GM23338 (cell line): ENCODE results near the gene VRK3. TPM values are rescaled to one million over a fixed set of nuclear protein-coding genes. Genes with fewer than 3 reads are reported as not detected.

Experiments
- ATAC-seq: fragments of 200-7000 bp; cut with Tn5 transposase; 3 replicates; pipeline ENCODE4 v1.9.1; 2020
- DNase-seq: peaks from one replicate; pipeline ENCODE4 v3.0.0-alpha.2; 2015; ENCODE audit warnings: low spot score
- H2AFZ ChIP-seq: fragments of 200-600 bp; sonication (generic); 2 replicates; pipeline ENCODE4 v1.8.0; 2016; ENCODE audit warnings: antibody characterized with exemption, mild to moderate bottlenecking, moderate library complexity
- H3F3A ChIP-seq: fragments of 200-600 bp; sonication (generic); replicated peaks from 2 replicates; pipeline ENCODE4 v1.8.0; 2017; ENCODE audit warnings: antibody characterized with exemption, mixed run types, low read depth
- H3K27ac ChIP-seq: fragments of 200-600 bp; sonication (generic); 2 replicates; pipeline ENCODE4 v1.6.1; 2016; ENCODE audit warnings: low read depth
- H3K27me3 ChIP-seq: fragments of 200-600 bp; sonication (generic); 2 replicates; pipeline ENCODE4 v1.8.0; 2016; ENCODE audit warnings: mild to moderate bottlenecking, mixed run types, moderate library complexity; ENCODE audit not compliant: insufficient read depth
- H3K36me3 ChIP-seq: fragments of 200-600 bp; sonication (generic); 2 replicates; pipeline ENCODE4 v1.8.0; 2016; ENCODE audit warnings: mild to moderate bottlenecking; ENCODE audit not compliant: insufficient read depth
- H3K4me1 ChIP-seq: fragments of 200-600 bp; sonication (generic); 2 replicates; pipeline ENCODE4 v1.8.0; 2016; ENCODE audit warnings: mild to moderate bottlenecking, moderate library complexity; ENCODE audit not compliant: insufficient read depth
- H3K4me2 ChIP-seq: fragments of 200-600 bp; sonication (generic); 2 replicates; pipeline ENCODE4 v1.7.1; 2017; ENCODE audit warnings: mixed run types
- H3K4me3 ChIP-seq: fragments of 200-600 bp; sonication (generic); 2 replicates; pipeline ENCODE4 v1.6.1; 2016; ENCODE audit warnings: mixed run types
- H3K79me2 ChIP-seq: fragments of 200-600 bp; sonication (generic); replicated peaks from 2 replicates; pipeline ENCODE4 v1.8.0; 2017; ENCODE audit warnings: mild to moderate bottlenecking; ENCODE audit not compliant: insufficient read depth
- H3K9me2 ChIP-seq: fragments of 200-600 bp; sonication (generic); 2 replicates; pipeline ENCODE4 v1.8.0; 2017; ENCODE audit not compliant: insufficient read depth
- H4K20me1 ChIP-seq: fragments of 200-600 bp; sonication (generic); replicated peaks from 2 replicates; pipeline ENCODE4 v1.8.0; 2017; ENCODE audit warnings: mild to moderate bottlenecking; ENCODE audit not compliant: insufficient read depth
- H3K27ac Mint-ChIP-seq: 2 replicates; pipeline ENCODE4 v1.8.0; 2020; ENCODE audit warnings: inconsistent platforms, mild to moderate bottlenecking, moderate library complexity, mixed read lengths
- H3K27me3 Mint-ChIP-seq: 3 replicates; pipeline ENCODE4 v1.8.0; 2022; ENCODE audit warnings: low read depth, mild to moderate bottlenecking, moderate library complexity, mixed read lengths, inconsistent platforms; ENCODE audit not compliant: insufficient read depth, poor library complexity
- H3K36me3 Mint-ChIP-seq: 3 replicates; pipeline ENCODE4 v1.8.0; 2021; ENCODE audit warnings: low read depth, mild to moderate bottlenecking, inconsistent platforms, moderate library complexity, mixed read lengths
- H3K4me1 Mint-ChIP-seq: 3 replicates; pipeline ENCODE4 v1.8.0; 2020; ENCODE audit warnings: mild to moderate bottlenecking, inconsistent platforms, mixed read lengths
- H3K4me3 Mint-ChIP-seq: 3 replicates; pipeline ENCODE4 v1.8.0; 2021; ENCODE audit warnings: moderate library complexity, mild to moderate bottlenecking, inconsistent platforms, mixed read lengths
- H3K9me3 Mint-ChIP-seq: 3 replicates; pipeline ENCODE4 v1.8.0; 2020; ENCODE audit warnings: moderate library complexity, mild to moderate bottlenecking, inconsistent platforms, mixed read lengths
- CTCF ChIP-seq, 2 experiments: fragments of 200-600 bp in 1 of 2; sonication (generic) in 1 of 2; conservative IDR thresholded peaks; 2 replicates each; pipeline versions ENCODE4 v1.5.1 to v1.6.1; 2016 to 2017; ENCODE audit warnings: antibody characterized with exemption in 2 of 2, low read depth in 2 of 2, mild to moderate bottlenecking in 2 of 2, moderate library complexity in 1 of 2
- ETS1 ChIP-seq: IDR thresholded peaks from 2 replicates; pipeline ENCODE4 v1.6.1; 2016; ENCODE audit warnings: antibody characterized with exemption
- EZH2 ChIP-seq: fragments of 200-600 bp; sonication (generic); IDR thresholded peaks from one replicate; pipeline ENCODE4 v1.8.0; 2017; ENCODE audit warnings: antibody characterized with exemption, mild to moderate bottlenecking, low read depth; ENCODE audit not compliant: unreplicated experiment
- NANOG ChIP-seq: IDR thresholded peaks from 2 replicates; pipeline ENCODE4 v1.6.1; 2016; ENCODE audit warnings: antibody characterized with exemption, borderline replicate concordance
- POLR2AphosphoS5 ChIP-seq: IDR thresholded peaks from 2 replicates; pipeline ENCODE4 v1.6.1; 2016; ENCODE audit warnings: antibody characterized with exemption, low read depth
- REST ChIP-seq: IDR thresholded peaks from one replicate; pipeline ENCODE4 v1.6.1; 2018; ENCODE audit warnings: antibody characterized with exemption; ENCODE audit not compliant: unreplicated experiment
- STAT1 ChIP-seq: IDR thresholded peaks from one replicate; pipeline ENCODE4 v1.6.1; 2016; ENCODE audit warnings: antibody characterized with exemption; ENCODE audit not compliant: unreplicated experiment
- ZNF462 ChIP-seq: fragments of 250-450 bp; sonication (Bioruptor Pico); IDR thresholded peaks from 2 replicates; pipeline ENCODE4 v1.5.0; 2020; ENCODE audit warnings: mild to moderate bottlenecking, moderate library complexity
- polyA plus RNA-seq: library from polyadenylated mRNA; unstranded; fragments of >200 nt; fragmentation: Nextera tagmentation; extraction: Ambion mirVana; gene quantifications from 2 replicates; pipeline ENCODE4 v1.2.1, GENCODE V29; 2016
- total RNA-seq: library from RNA; depleted of rRNA; stranded (reverse); fragments of >200 nt; shearing (Covaris generic); gene quantifications from 2 replicates; pipeline ENCODE4 v1.2.3, GENCODE V29; 2014

The VRK3 gene
- total and polyA plus RNA-seq, 2 experiments from 2014 or later = 17.4 to 29.1 TPM

GRCh38 chr19:49952906-49953305 is 72.3 kb downstream of the VRK3 start (continued):
- no peak for TF ChIP-seq ZNF462 (CRISPR knock-in tag)
- TF ChIP-seq POLR2AphosphoS5 = no peak
- no peak for TF ChIP-seq ETS1
- no peak for TF ChIP-seq EZH2

GRCh38 chr19:49952479-49952836 is 72.7 kb downstream of the VRK3 start:
- Histone ChIP-seq H3K27ac (no peak overlapping the region), H3K4me1 (peaks cover 32% of the 10 kb centered on the region; the same call in 1 of the 2 replicates), H3K27me3 (no peaks in the 10 kb centered on the region), H3K79me2 (no peaks in the 10 kb centered on the region), H3K9me2 (no peaks in the 10 kb centered on the region), H3K4me3 (no peak overlapping the region), H3F3A (no peaks in the 10 kb centered on the region), H2AFZ (no peak overlapping the region), H4K20me1 (no peaks in the 10 kb centered on the region), H3K36me3 (no peaks in the 10 kb centered on the region), H3K4me2 (no peak overlapping the region)
- Mint-ChIP-seq H3K36me3 (no peaks in the 10 kb centered on the region; the same call in 2 of the 3 replicates), H3K27ac (no peak overlapping the region), H3K9me3 (peaks cover 12% of the 10 kb centered on the region), H3K4me1 (peaks cover 25% of the 10 kb centered on the region), H3K27me3 (peaks cover 12% of the 10 kb centered on the region), H3K4me3 (no peak overlapping the region)
- DNase-seq = no peak
- ATAC-seq = no peak
- TF ChIP-seq CTCF (conservative IDR thresholded peaks at IDR 0.05; ENCODE audit: low read depth in 2 of 2) (no peak), NANOG (no peak), REST (no peak), STAT1 (no peak)
